ENCODE results near the gene GNAI3.

GRCh38 chr1:109644670-109645069, 96.3 kb downstream of the GNAI3 start:
- TF ChIP-seq, protein P1, sequence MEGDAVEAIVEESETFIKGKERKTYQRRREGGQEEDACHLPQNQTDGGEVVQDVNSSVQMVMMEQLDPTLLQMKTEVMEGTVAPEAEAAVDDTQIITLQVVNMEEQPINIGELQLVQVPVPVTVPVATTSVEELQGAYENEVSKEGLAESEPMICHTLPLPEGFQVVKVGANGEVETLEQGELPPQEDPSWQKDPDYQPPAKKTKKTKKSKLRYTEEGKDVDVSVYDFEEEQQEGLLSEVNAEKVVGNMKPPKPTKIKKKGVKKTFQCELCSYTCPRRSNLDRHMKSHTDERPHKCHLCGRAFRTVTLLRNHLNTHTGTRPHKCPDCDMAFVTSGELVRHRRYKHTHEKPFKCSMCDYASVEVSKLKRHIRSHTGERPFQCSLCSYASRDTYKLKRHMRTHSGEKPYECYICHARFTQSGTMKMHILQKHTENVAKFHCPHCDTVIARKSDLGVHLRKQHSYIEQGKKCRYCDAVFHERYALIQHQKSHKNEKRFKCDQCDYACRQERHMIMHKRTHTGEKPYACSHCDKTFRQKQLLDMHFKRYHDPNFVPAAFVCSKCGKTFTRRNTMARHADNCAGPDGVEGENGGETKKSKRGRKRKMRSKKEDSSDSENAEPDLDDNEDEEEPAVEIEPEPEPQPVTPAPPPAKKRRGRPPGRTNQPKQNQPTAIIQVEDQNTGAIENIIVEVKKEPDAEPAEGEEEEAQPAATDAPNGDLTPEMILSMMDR (IDR thresholded peaks at IDR 0.05) = no peak
- TF ChIP-seq POLR2A (IDR thresholded peaks at IDR 0.05) = no peak
- no peak for TF ChIP-seq POLR2AphosphoS5 (IDR thresholded peaks at IDR 0.05)
- no peak for TF ChIP-seq EP300 (IDR thresholded peaks at IDR 0.05)

All from upper lobe of left lung (tissue), 4 donors.